DND-41 (cell line): ENCODE data around the gene SPIN4.

Source experiments
- CTCF ChIP-seq: IDR thresholded peaks from 2 replicates; pipeline ENCODE4 v1.5.1; 2012; ENCODE audit warnings: borderline replicate concordance, low read length, moderate library complexity, mild to moderate bottlenecking; ENCODE audit not compliant: poor library complexity, severe bottlenecking; ENCODE audit errors: extremely low read depth
- EZH2 ChIP-seq: IDR thresholded peaks from 3 replicates; pipeline ENCODE4 v1.6.1; 2012; ENCODE audit warnings: borderline replicate concordance, low read depth, mild to moderate bottlenecking, moderate library complexity, low read length, inconsistent platforms; ENCODE audit not compliant: severe bottlenecking

GRCh38 chrX:63387411-63387810 lies 36.3 kb upstream of the SPIN4 start:
- TF ChIP-seq CTCF (no peak), EZH2 (no peak)
